Upper lobe of left lung (tissue), 6 donors: ENCODE data around the gene GPN1. TPM values are rescaled to one million over a fixed set of nuclear protein-coding genes. Genes with fewer than 3 reads are reported as not detected.

ENCODE experiments used
- ATAC-seq, 2 donors: fragments of 200-7000 bp; cut with Tn5 transposase; one replicate each; pipeline ENCODE4 v1.9.1; 2022; ENCODE audit warnings: mild to moderate bottlenecking in 2 of 2, moderate library complexity in 2 of 2; ENCODE audit not compliant: low FRiP score in 2 of 2
- DNase-seq, 2 donors: peaks; one replicate each; pipeline ENCODE4 v3.0.0-alpha.2; 2019 to 2020
- H3K27ac ChIP-seq, 4 donors: fragments of 200-600 bp; sonication (generic); one replicate each; pipeline ENCODE4 v1.5.1; 2016 to 2019
- H3K27me3 ChIP-seq, 4 donors: fragments of 200-600 bp; sonication (generic); one replicate each; pipeline ENCODE4 v1.5.1; 2017 to 2019
- H3K36me3 ChIP-seq, 4 donors: fragments of 200-600 bp; sonication (generic); one replicate each; pipeline ENCODE4 v1.5.1; 2016 to 2019
- H3K4me1 ChIP-seq, 4 donors: fragments of 200-600 bp; sonication (generic); one replicate each; pipeline ENCODE4 v1.5.1; 2018 to 2019
- H3K4me3 ChIP-seq, 4 donors: fragments of 200-600 bp; sonication (generic); one replicate each; pipeline ENCODE4 v1.5.1; 2017 to 2019; ENCODE audit warnings: mild to moderate bottlenecking in 2 of 4, moderate library complexity in 1 of 4
- H3K9me3 ChIP-seq, 4 donors: fragments of 200-600 bp; sonication (generic); one replicate each; pipeline ENCODE4 v1.5.1; 2018 to 2019
- EP300 ChIP-seq, 4 donors: sonication (generic); formaldehyde crosslinking; IDR thresholded peaks; one replicate each; pipeline ENCODE4 v1.5.1; 2017; ENCODE audit warnings: antibody characterized with exemption in 4 of 4, control low read depth in 2 of 4
- POLR2A ChIP-seq, 4 donors: fragments of 450-650 bp; IDR thresholded peaks; one replicate each; pipeline ENCODE4 v1.5.1; 2016 to 2017; ENCODE audit warnings: antibody characterized with exemption in 4 of 4, mild to moderate bottlenecking in 2 of 4
- POLR2AphosphoS5 ChIP-seq, 2 donors: sonication (generic); formaldehyde crosslinking; IDR thresholded peaks; one replicate each; pipeline ENCODE4 v1.5.1; 2017; ENCODE audit warnings: antibody characterized with exemption in 2 of 2
- WGBS, 2 donors: methylation state at CpG; one replicate each; pipeline ENCODE4 v1.1.5; 2017 to 2018; 5-methylcytosine and 5-hydroxymethylcytosine counted together
- total RNA-seq, 6 donors: library from RNA; depleted of rRNA in 4 of 6; stranded (reverse); fragments of >200 nt in 4 of 6; gene quantifications; one replicate each; pipeline versions ENCODE4 v1.1.0 to v1.2.1, GENCODE V29; 2016 to 2021
- TF ChIP-seq, protein P1 (sequence below), 6 experiments: fragments of 450-650 bp in 4 of 6; fragments of 200-600 bp in 2 of 6; sonication (generic) in 2 of 6; IDR thresholded peaks; one replicate each; pipeline ENCODE4 v1.5.1; 2016 to 2019; ENCODE audit warnings: antibody characterized with exemption in 6 of 6
- donor health status: DM: no; HTN: no; CAD: no; lungs with moderate emphysema.
- donor health status: DM: no; HTN: yes; CAD: no; lungs with severe emphysema.

Gene GPN1
- total RNA-seq, 6 donors from 2014 or later: 9.3 to 31.2 (median 21.6) TPM

DNA sequence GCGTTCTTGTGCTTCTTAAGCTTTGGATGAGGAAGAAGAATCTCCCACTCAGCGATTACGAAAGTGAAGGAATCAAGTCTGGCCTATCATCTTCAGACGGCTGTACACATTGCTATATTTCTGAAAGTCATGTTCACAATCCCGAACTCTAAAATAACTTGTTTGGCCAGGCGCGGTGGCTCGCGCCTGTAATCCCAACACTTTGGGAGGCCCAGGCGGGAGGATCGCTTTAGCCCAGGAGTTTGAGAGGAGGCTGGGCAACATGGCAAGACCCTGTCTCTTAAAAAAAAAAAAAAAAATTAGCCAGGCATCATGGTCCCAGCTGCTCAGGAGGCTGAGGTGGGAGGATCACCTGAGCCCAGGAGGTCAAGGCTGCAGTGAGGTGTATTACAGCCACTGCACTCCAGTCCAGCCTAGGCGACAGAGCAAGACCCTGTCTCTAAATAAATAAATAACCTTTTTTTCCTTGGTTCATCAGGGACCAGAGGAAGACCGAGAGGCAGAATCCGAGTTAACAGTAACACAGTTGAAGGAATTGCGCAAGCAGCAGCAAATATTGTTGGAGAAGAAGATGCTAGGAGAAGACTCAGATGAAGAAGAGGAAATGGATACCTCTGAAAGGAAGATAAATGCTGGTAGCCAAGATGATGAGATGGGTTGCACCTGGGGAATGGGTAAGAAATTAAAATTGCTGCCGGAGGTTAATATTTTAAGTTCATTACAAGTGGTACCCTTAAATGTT is 35.9 kb downstream of the GPN1 start:
- 84 to 86% methylated on average over 16 of the region's 16 CpGs for WGBS, 2 donors
- Histone ChIP-seq H3K9me3 (no peaks in the 10 kb centered on the region), H3K36me3 (peaks cover 13 to 49% (median 36%) of the 10 kb centered on the region in 4 donors), H3K4me3 (peak overlapping the region; percentile 82 to 96 (median 84)), H3K4me1 (peaks cover 23 to 35% (median 29%) of the 10 kb centered on the region in 4 donors), H3K27me3 (no peaks in the 10 kb centered on the region), H3K27ac (peak overlapping the region in 1 of 4 donors; percentile 94)
- no peak for DNase-seq
- TF ChIP-seq, protein P1, sequence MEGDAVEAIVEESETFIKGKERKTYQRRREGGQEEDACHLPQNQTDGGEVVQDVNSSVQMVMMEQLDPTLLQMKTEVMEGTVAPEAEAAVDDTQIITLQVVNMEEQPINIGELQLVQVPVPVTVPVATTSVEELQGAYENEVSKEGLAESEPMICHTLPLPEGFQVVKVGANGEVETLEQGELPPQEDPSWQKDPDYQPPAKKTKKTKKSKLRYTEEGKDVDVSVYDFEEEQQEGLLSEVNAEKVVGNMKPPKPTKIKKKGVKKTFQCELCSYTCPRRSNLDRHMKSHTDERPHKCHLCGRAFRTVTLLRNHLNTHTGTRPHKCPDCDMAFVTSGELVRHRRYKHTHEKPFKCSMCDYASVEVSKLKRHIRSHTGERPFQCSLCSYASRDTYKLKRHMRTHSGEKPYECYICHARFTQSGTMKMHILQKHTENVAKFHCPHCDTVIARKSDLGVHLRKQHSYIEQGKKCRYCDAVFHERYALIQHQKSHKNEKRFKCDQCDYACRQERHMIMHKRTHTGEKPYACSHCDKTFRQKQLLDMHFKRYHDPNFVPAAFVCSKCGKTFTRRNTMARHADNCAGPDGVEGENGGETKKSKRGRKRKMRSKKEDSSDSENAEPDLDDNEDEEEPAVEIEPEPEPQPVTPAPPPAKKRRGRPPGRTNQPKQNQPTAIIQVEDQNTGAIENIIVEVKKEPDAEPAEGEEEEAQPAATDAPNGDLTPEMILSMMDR (IDR thresholded peaks at IDR 0.05): no peak
- TF ChIP-seq POLR2A (IDR thresholded peaks at IDR 0.05) (no peak), EP300 (IDR thresholded peaks at IDR 0.05) (no peak), POLR2AphosphoS5 (IDR thresholded peaks at IDR 0.05) (no peak)
- no peak for ATAC-seq

DNA sequence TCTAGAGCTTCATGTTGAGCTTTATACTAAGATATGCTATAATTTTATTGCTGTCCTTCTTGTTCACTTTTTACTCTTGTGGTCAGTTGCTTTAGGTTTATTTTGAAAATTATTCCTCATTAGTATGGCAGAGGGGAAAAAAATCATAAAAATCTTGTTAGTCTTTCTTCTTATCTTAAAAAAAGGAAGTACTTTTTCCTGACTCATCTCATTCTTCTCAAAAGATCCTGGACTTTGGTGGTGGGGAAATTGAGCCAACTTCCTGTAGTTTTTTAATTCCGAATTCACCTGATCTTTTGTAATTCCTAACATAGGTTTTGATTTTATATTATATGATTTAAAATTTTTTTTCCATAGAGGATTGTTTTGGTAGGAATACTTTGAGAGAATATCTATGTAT is 38.6 kb downstream of the GPN1 start:
- Histone ChIP-seq H3K4me3 (no peak overlapping the region), H3K9me3 (no peaks in the 10 kb centered on the region), H3K27me3 (no peaks in the 10 kb centered on the region), H3K4me1 (peaks cover 21 to 30% (median 24%) of the 10 kb centered on the region in 4 donors), H3K36me3 (peaks cover 15 to 55% (median 31%) of the 10 kb centered on the region in 4 donors), H3K27ac (peak overlapping the region in 1 of 4 donors; percentile 45)
- TF ChIP-seq POLR2A (IDR thresholded peaks at IDR 0.05): no peak
- no peak for TF ChIP-seq POLR2AphosphoS5 (IDR thresholded peaks at IDR 0.05)
- TF ChIP-seq, protein P1 (IDR thresholded peaks at IDR 0.05): no peak
- TF ChIP-seq EP300 (IDR thresholded peaks at IDR 0.05): no peak
- ATAC-seq (no peak), DNase-seq (no peak)
- WGBS, 2 donors: 54 to 58% methylated on average over 1 of the region's 1 CpG

DNA sequence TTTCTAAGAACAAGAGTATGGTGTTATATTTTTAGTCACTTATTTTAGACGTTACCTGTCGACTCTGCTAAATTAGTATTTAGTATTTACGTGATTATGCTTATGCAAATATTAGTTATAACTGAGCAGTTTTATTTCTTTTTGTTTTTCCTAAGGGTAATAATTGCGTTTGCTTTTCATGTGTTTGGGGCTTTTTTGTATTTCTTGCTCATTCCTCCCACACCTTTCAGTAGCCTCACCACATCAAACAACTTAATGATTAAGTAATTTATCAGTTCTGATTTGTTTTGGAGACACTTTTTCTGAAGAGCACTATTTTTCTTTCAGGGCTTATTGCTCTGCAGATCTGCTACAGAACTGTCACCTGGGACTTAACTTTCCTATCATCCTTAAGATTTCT is 42.4 kb downstream of the GPN1 start:
- Histone ChIP-seq H3K4me3 (no peak overlapping the region), H3K4me1 (peaks cover 0 to 6% (median 0%) of the 10 kb centered on the region in 4 donors), H3K27me3 (no peaks in the 10 kb centered on the region), H3K36me3 (peaks cover 19 to 87% (median 41%) of the 10 kb centered on the region in 4 donors), H3K9me3 (no peaks in the 10 kb centered on the region), H3K27ac (no peak overlapping the region)
- ATAC-seq (no peak), DNase-seq (no peak)
- WGBS, 2 donors: 84 to 93% methylated on average over 4 of the region's 4 CpGs
- TF ChIP-seq, protein P1 (IDR thresholded peaks at IDR 0.05): no peak
- TF ChIP-seq EP300 (IDR thresholded peaks at IDR 0.05) (no peak), POLR2A (IDR thresholded peaks at IDR 0.05) (no peak), POLR2AphosphoS5 (IDR thresholded peaks at IDR 0.05) (no peak)

DNA sequence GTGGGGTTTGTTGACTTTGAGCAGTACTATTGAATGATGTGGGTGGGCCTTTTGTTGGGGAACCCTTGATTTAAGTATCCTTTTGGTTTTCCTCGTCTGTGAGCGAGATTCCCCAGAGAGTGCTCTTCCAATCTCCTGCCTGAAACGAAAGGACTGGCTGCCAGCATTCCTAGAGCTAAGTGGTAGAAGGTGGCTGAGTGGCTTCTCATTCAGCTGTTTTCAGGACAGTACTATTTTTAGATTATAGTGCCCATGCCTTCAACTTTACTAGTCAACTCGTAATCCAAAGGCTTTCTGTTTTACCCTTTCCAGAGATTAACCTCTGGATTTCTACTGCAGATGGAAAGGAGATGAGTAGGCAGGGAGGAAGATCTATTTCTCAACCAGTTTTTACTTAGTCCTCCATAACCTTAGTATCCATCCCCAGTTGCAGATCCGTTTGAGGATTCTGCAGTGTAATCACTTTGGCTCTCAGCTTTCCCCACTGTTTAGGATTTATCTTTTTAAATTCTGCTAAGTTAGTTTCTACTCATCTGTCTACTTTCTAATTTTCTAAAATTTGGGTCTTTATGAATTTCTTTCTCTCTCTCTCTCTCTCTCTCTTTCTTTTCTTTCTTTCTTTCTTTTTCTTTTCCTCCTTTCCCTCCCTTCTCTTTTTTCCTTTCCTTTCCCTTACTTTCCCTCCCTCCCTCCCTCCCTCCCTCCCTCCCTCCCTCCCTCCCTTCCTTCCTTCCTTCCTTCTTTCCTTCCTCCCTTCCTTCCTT is 44.1 kb downstream of the GPN1 start:
- no peaks in the 10 kb centered on the region for H3K27me3 ChIP-seq
- H3K27ac ChIP-seq: no peak overlapping the region
- H3K4me3 ChIP-seq: no peak overlapping the region
- no peak for ATAC-seq
- TF ChIP-seq, protein P1 (IDR thresholded peaks at IDR 0.05): no peak
- TF ChIP-seq POLR2A (IDR thresholded peaks at IDR 0.05) (no peak), EP300 (IDR thresholded peaks at IDR 0.05) (no peak), POLR2AphosphoS5 (IDR thresholded peaks at IDR 0.05) (no peak)
- no peak for DNase-seq
- H3K36me3 ChIP-seq: peaks cover 24 to 93% (median 50%) of the 10 kb centered on the region in 4 donors
- H3K4me1 ChIP-seq: no peaks in the 10 kb centered on the region
- H3K9me3 ChIP-seq: no peaks in the 10 kb centered on the region
- 80 to 86% methylated on average over 5 of the region's 5 CpGs for WGBS, 2 donors
